Gastroesophageal sphincter (tissue), 3 donors: ENCODE results near the gene LMO2.

Experiments
- CTCF ChIP-seq, 4 experiments: fragments of 200-600 bp in 2 of 4; fragments of 450-650 bp in 2 of 4; sonication (generic) in 1 of 4; IDR thresholded peaks; one replicate each; pipeline ENCODE4 v1.5.1; 2017 to 2019; ENCODE audit warnings: antibody characterized with exemption in 4 of 4, mild to moderate bottlenecking in 2 of 4, moderate library complexity in 2 of 4
- EP300 ChIP-seq: sonication (generic); formaldehyde crosslinking; IDR thresholded peaks from one replicate; pipeline ENCODE4 v1.6.1; 2017; ENCODE audit warnings: antibody characterized with exemption, mild to moderate bottlenecking
- POLR2A ChIP-seq, 2 donors: fragments of 450-650 bp; IDR thresholded peaks; one replicate each; pipeline ENCODE4 v1.6.1; 2017; ENCODE audit warnings: antibody characterized with exemption in 2 of 2, mild to moderate bottlenecking in 2 of 2, moderate library complexity in 1 of 2
- POLR2AphosphoS5 ChIP-seq: sonication (generic); formaldehyde crosslinking; IDR thresholded peaks from one replicate; pipeline ENCODE4 v1.6.1; 2017; ENCODE audit warnings: antibody characterized with exemption

- no peak for TF ChIP-seq CTCF (IDR thresholded peaks at IDR 0.05)
- TF ChIP-seq POLR2A (IDR thresholded peaks at IDR 0.05) = no peak
- no peak for TF ChIP-seq POLR2AphosphoS5
- no peak for TF ChIP-seq EP300
Observed at GRCh38 chr11:33869481-33870422, 22.1 kb downstream of the LMO2 start.
